K562 (cell line): ENCODE results near the gene PRSS53. TPM values are rescaled to one million over a fixed set of nuclear protein-coding genes. Genes with fewer than 3 reads are reported as not detected.

ENCODE experiments used
- BCOR ChIP-seq: fragments of 450-650 bp; IDR thresholded peaks from 2 replicates; pipeline ENCODE4 v1.6.1; 2016
- CREM ChIP-seq: IDR thresholded peaks from 2 replicates; pipeline ENCODE4 v1.6.1; 2014; ENCODE audit warnings: antibody characterized with exemption, low read depth
- DACH1 ChIP-seq: fragments of 450-650 bp; IDR thresholded peaks from 2 replicates; pipeline ENCODE4 v1.6.1; 2018; ENCODE audit not compliant: partially characterized antibody
- GATA2 ChIP-seq: sonication (generic); formaldehyde crosslinking; IDR thresholded peaks from 2 replicates; pipeline ENCODE4 v1.4.0; 2020; ENCODE audit warnings: mild to moderate bottlenecking, missing genetic modification reagents
- GTF3C2 ChIP-seq: IDR thresholded peaks from 3 replicates; pipeline ENCODE4 v1.6.1; 2011; ENCODE audit warnings: borderline replicate concordance, mild to moderate bottlenecking, moderate library complexity; ENCODE audit not compliant: insufficient read length; ENCODE audit errors: extremely low read depth
- HDAC1 ChIP-seq, 2 experiments: fragments of 450-650 bp; IDR thresholded peaks; 2 replicates each; pipeline ENCODE4 v1.6.1; 2016 to 2017; ENCODE audit warnings: inconsistent platforms in 1 of 2, mild to moderate bottlenecking in 1 of 2, moderate library complexity in 1 of 2
- IRF2 ChIP-seq: sonication (generic); formaldehyde crosslinking; IDR thresholded peaks from 2 replicates; pipeline ENCODE4 v1.8.1; 2022; ENCODE audit warnings: mild to moderate bottlenecking, missing genetic modification reagents
- PHF8 ChIP-seq: fragments of 200-600 bp; sonication (generic); IDR thresholded peaks from 2 replicates; pipeline ENCODE4 v1.6.1; 2012; ENCODE audit warnings: mixed run types, mild to moderate bottlenecking, inconsistent platforms, low read length, moderate library complexity, borderline replicate concordance
- SMARCA5 ChIP-seq: fragments of 450-650 bp; IDR thresholded peaks from 2 replicates; pipeline ENCODE4 v1.6.1; 2016
- polyA plus RNA-seq, 8 experiments: library from polyadenylated mRNA; depleted of rRNA in 4 of 8; stranded (reverse) in 5 of 8; unstranded in 3 of 8; fragments of >200 nt; fragmentation: Nextera tagmentation in 2 of 8; fragmentation: Illumina TruSeq in 1 of 8; extraction: Ambion mirVana in 2 of 8; extraction: Trizol in 1 of 8; gene quantifications; 2 replicates each; pipeline versions ENCODE4 v1.2.1 to v1.2.3, GENCODE V29; 2011 to 2014; ENCODE audit warnings: inconsistent platforms in 1 of 8, missing spikeins in 1 of 8
- total RNA-seq, 7 experiments: library from RNA; depleted of rRNA in 6 of 7; stranded (reverse); fragments of >200 nt in 6 of 7; fragmentation: Illumina TruSeq in 2 of 7; extraction: Trizol in 2 of 7; gene quantifications; 2 replicates each; pipeline versions ENCODE4 v1.2.1 to v1.2.3, GENCODE V29; 2011 to 2021; ENCODE audit warnings: low replicate concordance in 1 of 7
- TF ChIP-seq, protein P1 (sequence below): fragments of 450-650 bp; IDR thresholded peaks from 2 replicates; pipeline ENCODE4 v1.6.1; 2016; ENCODE audit warnings: mild to moderate bottlenecking
- TF ChIP-seq, protein P2 (sequence below), 2 experiments: IDR thresholded peaks; 2 replicates each; pipeline ENCODE4 v1.6.1; 2012; ENCODE audit warnings: improper control_type of control experiment in 2 of 2, low read depth in 2 of 2, low read length in 2 of 2, borderline replicate concordance in 1 of 2
- TF ChIP-seq, protein P3 (sequence below): fragments of 450-650 bp; formaldehyde crosslinking; IDR thresholded peaks from 2 replicates; pipeline ENCODE4 v1.4.0; 2022; ENCODE audit warnings: missing genetic modification characterization
- TF ChIP-seq, protein P4 (sequence below): fragments of 450-650 bp; IDR thresholded peaks from 2 replicates; pipeline ENCODE4 v1.6.1; 2016; ENCODE audit warnings: borderline replicate concordance

The PRSS53 gene
- total and polyA plus RNA-seq, 9 of the 15 experiments (the other 6 are each of a cell fraction or from before 2014, with no cell fraction given), result 0.40 to 1.9 (median 0.78) TPM; not detected in 2

GRCh38 chr16:31072540-31073141 is 16.1 kb downstream of the PRSS53 start (continued):
- TF ChIP-seq, protein P1, sequence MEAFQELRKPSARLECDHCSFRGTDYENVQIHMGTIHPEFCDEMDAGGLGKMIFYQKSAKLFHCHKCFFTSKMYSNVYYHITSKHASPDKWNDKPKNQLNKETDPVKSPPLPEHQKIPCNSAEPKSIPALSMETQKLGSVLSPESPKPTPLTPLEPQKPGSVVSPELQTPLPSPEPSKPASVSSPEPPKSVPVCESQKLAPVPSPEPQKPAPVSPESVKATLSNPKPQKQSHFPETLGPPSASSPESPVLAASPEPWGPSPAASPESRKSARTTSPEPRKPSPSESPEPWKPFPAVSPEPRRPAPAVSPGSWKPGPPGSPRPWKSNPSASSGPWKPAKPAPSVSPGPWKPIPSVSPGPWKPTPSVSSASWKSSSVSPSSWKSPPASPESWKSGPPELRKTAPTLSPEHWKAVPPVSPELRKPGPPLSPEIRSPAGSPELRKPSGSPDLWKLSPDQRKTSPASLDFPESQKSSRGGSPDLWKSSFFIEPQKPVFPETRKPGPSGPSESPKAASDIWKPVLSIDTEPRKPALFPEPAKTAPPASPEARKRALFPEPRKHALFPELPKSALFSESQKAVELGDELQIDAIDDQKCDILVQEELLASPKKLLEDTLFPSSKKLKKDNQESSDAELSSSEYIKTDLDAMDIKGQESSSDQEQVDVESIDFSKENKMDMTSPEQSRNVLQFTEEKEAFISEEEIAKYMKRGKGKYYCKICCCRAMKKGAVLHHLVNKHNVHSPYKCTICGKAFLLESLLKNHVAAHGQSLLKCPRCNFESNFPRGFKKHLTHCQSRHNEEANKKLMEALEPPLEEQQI, result 0 out of 2 replicates have a peak, but pooled peaks have one; percentile 26
- peak; percentile 82 for TF ChIP-seq CREM
- 0 out of 2 replicates have a peak, but pooled peaks have one; percentile 15 for TF ChIP-seq GATA2 (CRISPR knock-in tag)
- no peak for TF ChIP-seq GTF3C2
- TF ChIP-seq SMARCA5, result peak; percentile 54; the same call in 1 of the 2 replicates
- TF ChIP-seq, protein P2, sequence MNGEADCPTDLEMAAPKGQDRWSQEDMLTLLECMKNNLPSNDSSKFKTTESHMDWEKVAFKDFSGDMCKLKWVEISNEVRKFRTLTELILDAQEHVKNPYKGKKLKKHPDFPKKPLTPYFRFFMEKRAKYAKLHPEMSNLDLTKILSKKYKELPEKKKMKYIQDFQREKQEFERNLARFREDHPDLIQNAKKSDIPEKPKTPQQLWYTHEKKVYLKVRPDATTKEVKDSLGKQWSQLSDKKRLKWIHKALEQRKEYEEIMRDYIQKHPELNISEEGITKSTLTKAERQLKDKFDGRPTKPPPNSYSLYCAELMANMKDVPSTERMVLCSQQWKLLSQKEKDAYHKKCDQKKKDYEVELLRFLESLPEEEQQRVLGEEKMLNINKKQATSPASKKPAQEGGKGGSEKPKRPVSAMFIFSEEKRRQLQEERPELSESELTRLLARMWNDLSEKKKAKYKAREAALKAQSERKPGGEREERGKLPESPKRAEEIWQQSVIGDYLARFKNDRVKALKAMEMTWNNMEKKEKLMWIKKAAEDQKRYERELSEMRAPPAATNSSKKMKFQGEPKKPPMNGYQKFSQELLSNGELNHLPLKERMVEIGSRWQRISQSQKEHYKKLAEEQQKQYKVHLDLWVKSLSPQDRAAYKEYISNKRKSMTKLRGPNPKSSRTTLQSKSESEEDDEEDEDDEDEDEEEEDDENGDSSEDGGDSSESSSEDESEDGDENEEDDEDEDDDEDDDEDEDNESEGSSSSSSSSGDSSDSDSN (IDR thresholded peaks at IDR 0.05; ENCODE audit: borderline replicate concordance in 1 of 2, low read depth in 2 of 2, low read length in 2 of 2), result peak; percentile 20 to 72; a peak in 2 of 4 replicates
- TF ChIP-seq HDAC1 (IDR thresholded peaks at IDR 0.05), result 0 out of 4 replicates have a peak, but pooled peaks of 1 of the 2 experiments have one; percentile 81
- peak; percentile 81 for TF ChIP-seq BCOR
- TF ChIP-seq, protein P3, sequence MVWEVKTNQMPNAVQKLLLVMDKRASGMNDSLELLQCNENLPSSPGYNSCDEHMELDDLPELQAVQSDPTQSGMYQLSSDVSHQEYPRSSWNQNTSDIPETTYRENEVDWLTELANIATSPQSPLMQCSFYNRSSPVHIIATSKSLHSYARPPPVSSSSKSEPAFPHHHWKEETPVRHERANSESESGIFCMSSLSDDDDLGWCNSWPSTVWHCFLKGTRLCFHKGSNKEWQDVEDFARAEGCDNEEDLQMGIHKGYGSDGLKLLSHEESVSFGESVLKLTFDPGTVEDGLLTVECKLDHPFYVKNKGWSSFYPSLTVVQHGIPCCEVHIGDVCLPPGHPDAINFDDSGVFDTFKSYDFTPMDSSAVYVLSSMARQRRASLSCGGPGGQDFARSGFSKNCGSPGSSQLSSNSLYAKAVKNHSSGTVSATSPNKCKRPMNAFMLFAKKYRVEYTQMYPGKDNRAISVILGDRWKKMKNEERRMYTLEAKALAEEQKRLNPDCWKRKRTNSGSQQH (CRISPR knock-in tag), result no peak
- no peak for TF ChIP-seq DACH1
- TF ChIP-seq, protein P4, sequence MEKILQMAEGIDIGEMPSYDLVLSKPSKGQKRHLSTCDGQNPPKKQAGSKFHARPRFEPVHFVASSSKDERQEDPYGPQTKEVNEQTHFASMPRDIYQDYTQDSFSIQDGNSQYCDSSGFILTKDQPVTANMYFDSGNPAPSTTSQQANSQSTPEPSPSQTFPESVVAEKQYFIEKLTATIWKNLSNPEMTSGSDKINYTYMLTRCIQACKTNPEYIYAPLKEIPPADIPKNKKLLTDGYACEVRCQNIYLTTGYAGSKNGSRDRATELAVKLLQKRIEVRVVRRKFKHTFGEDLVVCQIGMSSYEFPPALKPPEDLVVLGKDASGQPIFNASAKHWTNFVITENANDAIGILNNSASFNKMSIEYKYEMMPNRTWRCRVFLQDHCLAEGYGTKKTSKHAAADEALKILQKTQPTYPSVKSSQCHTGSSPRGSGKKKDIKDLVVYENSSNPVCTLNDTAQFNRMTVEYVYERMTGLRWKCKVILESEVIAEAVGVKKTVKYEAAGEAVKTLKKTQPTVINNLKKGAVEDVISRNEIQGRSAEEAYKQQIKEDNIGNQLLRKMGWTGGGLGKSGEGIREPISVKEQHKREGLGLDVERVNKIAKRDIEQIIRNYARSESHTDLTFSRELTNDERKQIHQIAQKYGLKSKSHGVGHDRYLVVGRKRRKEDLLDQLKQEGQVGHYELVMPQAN, result 0 out of 2 replicates have a peak, but pooled peaks have one; percentile 85
- TF ChIP-seq PHF8, result peak; percentile 53; the same call in 1 of the 2 replicates
- TF ChIP-seq IRF2 (CRISPR knock-in tag), result no peak
